Right lobe of liver (tissue), 4 donors: ENCODE measurements around the gene BABAM1.

ENCODE experiments used
- CTCF ChIP-seq, 4 donors: fragments of 200-600 bp in 3 of 4; fragments of 450-650 bp in 1 of 4; IDR thresholded peaks; one replicate each; pipeline versions ENCODE4 v1.5.1 to v1.8.0; 2016 to 2022; ENCODE audit warnings: antibody characterized with exemption in 4 of 4, mild to moderate bottlenecking in 2 of 4
- POLR2A ChIP-seq: fragments of 450-650 bp; IDR thresholded peaks from one replicate; pipeline ENCODE4 v1.6.1; 2017; ENCODE audit warnings: antibody characterized with exemption, mild to moderate bottlenecking
- donor health status: DM: no; HTN: no; CAD: no.
- donor health status: DM: no; HTN: no; CAD: no.
- donor health status: DM: no; HTN: yes; CAD: no.

- peak; percentile 71 for TF ChIP-seq POLR2A
- TF ChIP-seq CTCF (IDR thresholded peaks at IDR 0.05): peak; percentile 65 to 83 (median 71)
Measured at GRCh38 chr19:17303167-17303939, 36.1 kb downstream of the BABAM1 start, which contains the start of gene ABHD8.
